D721Med (cell line): ENCODE results near the gene EPN3.

Experiments
- DNase-seq: peaks from one replicate; pipeline ENCODE4 v3.0.0; 2011; ENCODE audit warnings: low spot score; ENCODE audit not compliant: insufficient read length
- FAIRE-seq: peaks from 2 replicates; lab custom pipeline; 2011; peaks lifted over from hg19 to GRCh38; lab: Jason Lieb, UNC
- TF ChIP-seq, protein P1 (sequence below): IDR thresholded peaks from 2 replicates; pipeline ENCODE4 v1.5.1; 2012; ENCODE audit warnings: mild to moderate bottlenecking, control low read depth; ENCODE audit not compliant: insufficient read depth; ENCODE audit errors: missing control alignments

The EPN3 gene

DNA sequence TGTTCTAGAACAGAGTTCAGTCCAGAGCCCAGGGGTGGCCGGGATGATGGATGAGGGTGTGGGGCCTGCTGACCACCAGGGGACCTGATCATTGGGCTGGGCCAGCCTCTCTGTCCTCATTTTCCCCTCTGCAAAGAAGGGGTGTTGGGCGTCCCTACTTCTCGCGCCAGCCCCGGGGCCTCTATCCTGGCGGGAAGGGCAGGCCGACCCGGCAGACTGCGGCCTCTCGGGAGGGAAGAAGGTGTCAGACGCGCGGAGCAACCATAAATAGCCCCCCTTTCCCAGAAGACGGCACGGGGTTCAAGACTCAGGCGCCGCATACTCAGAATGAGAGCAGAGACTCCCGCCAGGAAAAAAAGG, 26.0 kb downstream of the EPN3 start:
- no peak for FAIRE-seq
- TF ChIP-seq, protein P1, sequence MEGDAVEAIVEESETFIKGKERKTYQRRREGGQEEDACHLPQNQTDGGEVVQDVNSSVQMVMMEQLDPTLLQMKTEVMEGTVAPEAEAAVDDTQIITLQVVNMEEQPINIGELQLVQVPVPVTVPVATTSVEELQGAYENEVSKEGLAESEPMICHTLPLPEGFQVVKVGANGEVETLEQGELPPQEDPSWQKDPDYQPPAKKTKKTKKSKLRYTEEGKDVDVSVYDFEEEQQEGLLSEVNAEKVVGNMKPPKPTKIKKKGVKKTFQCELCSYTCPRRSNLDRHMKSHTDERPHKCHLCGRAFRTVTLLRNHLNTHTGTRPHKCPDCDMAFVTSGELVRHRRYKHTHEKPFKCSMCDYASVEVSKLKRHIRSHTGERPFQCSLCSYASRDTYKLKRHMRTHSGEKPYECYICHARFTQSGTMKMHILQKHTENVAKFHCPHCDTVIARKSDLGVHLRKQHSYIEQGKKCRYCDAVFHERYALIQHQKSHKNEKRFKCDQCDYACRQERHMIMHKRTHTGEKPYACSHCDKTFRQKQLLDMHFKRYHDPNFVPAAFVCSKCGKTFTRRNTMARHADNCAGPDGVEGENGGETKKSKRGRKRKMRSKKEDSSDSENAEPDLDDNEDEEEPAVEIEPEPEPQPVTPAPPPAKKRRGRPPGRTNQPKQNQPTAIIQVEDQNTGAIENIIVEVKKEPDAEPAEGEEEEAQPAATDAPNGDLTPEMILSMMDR = no peak
- DNase-seq = no peak

DNA sequence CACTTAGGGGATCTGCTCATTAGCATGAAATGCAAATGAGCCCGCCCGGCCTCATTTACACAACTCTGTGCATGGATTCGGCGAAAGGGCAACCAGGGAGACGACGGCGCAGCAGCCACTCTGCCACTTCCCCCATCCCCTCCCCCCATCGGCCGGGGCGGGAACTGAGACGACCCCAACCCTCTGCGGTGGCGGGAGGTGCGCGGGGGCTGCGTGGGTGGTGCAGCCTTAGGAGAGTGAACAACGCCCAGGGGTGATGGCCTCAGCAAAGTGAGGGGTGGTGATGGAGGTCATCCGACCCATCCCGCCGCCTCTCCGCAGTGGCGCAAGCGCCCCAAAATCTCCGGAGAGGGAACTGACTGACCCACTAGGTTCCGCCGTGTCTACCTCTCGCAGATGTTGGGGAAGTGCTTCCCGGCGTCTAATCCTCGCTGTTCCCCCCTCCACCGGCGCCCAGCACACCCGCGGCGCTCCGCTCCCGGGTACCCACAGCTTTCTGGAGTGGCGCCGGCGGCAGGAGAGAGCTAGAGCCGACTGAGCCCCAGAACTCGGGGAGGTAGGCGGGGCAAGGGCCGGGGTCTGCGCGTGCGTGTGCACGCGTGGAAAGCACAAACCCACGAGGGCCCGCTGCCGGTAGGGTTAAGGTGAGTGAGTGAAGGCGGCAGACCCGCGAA, 26.5 kb downstream of the EPN3 start:
- TF ChIP-seq, protein P1 = no peak
- FAIRE-seq (no peak), DNase-seq (no peak)

DNA sequence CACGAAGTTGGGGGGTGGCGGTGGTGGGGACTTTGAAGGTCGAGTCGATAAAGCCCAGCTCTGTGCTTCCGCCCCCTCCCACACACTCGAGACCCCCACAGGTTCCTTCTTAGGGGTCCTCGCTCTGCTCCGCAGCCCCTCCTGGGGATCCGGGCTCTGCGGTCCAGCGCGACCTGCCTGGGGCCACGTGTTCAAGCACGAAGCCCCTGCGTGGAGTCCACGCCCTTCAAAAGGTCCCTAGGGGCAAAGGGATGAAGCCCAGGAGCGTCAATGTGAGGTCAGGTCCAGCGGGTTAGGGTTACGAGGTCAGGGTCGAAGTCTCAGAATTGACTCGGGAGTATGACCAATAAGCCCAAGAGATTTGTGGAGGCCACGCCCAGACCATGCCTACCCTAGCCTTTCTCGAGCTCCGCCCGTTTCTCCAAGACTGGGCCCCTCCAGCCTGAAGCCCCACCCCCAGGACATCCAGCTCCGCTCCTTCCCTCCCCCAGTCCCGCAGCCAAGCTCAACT, 27.2 kb downstream of the EPN3 start:
- DNase-seq = peak; percentile 77
- no peak for FAIRE-seq

DNA sequence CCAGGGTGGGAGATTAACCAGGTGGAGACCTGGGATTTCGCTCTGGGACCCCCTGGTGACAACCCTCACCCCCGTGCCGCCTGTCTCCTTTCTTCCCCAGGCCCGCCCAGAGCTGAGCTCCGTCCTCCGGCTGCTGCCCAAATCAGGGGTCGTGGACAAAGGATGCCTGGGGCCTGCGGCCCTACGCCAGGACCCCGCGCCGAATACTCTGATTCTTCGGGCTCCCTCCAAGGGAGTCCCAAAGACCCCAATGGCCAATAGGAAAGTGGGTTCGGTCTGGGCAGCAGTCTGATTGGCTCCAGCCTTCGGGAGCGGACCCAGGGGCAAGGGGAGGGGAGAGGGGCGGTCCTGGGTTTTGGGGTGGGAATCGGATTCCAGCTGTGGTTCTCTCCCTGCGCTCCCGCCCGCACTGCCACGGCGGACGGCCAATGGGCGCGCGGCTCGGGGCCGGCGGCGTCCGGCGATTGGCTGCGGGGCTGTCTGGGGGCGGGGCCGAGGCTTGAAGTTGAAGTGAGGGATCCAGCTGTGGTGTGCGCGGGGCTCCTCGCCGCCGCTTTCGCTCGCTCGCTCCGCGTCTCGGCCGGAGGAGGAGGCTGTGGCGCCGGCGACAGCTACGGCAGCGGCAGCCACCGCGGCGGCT, 27.8 kb downstream of the EPN3 start, which contains the start of gene CACNA1G:
TSS of gene CACNA1G (plus strand) at position 531 of the 640 bp plus-strand sequence. CDS start 745 bp downstream, outside the sequence.
- DNase-seq = peak; percentile 89
- TF ChIP-seq, protein P1 = no peak
- FAIRE-seq = no peak

More for the DNA sequence above, 27.2 kb downstream of the EPN3 start:
- TF ChIP-seq, protein P1 = no peak

DNA sequence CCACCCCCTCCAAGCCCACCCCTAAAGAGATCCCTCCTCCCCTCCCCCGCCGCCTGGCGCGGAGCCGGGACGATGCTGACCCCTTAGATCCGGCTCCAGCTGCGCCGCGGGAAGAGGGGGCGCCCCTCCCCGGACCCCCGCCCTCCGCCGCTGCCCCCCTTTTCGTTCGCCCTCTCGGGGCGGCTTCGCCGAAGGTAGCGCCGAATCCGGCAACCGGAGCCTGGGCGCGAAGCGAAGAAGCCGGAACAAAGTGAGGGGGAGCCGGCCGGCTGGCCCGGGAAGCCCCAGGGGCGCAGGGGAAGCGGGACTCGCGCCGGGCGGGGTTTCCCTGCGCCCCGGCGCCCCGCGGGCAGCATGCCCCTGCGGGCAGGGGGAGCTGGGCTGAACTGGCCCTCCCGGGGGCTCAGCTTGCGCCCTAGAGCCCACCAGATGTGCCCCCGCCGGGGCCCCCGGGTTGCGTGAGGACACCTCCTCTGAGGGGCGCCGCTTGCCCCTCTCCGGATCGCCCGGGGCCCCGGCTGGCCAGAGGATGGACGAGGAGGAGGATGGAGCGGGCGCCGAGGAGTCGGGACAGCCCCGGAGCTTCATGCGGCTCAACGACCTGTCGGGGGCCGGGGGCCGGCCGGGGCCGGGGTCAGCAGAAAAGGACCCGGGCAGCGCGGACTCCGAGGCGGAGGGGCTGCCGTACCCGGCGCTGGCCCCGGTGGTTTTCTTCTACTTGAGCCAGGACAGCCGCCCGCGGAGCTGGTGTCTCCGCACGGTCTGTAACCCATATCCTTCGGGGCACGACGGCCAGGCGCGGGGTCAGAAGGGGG, 28.6 kb downstream of the EPN3 start:
- DNase-seq = no peak
- TF ChIP-seq, protein P1 = no peak
- no peak for FAIRE-seq

DNA sequence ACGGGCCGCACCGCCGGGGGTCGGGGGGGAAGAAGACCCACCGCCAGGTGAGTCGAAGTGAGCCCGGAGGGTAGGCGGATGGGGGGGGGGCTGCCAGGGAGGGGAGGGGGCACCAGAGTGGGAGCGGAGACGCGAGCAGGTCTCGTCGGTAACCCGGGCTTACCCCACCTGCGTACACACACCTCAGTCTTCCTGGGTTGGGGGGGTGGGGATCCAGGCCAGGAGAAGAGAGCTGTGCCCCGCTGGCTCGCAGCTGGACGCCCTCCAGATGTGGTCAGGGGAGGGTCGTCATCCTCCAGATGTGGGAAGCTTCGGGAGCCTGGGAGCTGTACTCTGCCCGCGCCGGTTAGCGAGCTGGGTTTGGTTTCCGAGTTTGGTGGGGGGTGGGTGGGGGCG, 29.2 kb downstream of the EPN3 start:
- DNase-seq (no peak), FAIRE-seq (no peak)
- TF ChIP-seq, protein P1 = no peak
